ENCODE results near the gene IFITM2.

- TF ChIP-seq CTCF (conservative IDR thresholded peaks at IDR 0.05 in 1 of 2, IDR thresholded peaks at IDR 0.05 in 1 of 2; ENCODE audit: low read depth in 1 of 2, low read length in 2 of 2) (no peak), EZH2 (IDR thresholded peaks at IDR 0.05; ENCODE audit: low read length, missing control alignments) (no peak)
These were observed 38.9 kb downstream of the IFITM2 start for GRCh38 chr11:346529-346928.

Data from fibroblast of lung (primary cell).